C4-2B (cell line): ENCODE data around the gene SEMA4B.

Experiments
- CTCF ChIP-seq: fragments of 450-650 bp; conservative IDR thresholded peaks from 2 replicates; pipeline ENCODE4 v1.5.1; 2017; ENCODE audit warnings: mild to moderate bottlenecking
- ZFX ChIP-seq: fragments of 450-650 bp; IDR thresholded peaks from 2 replicates; pipeline ENCODE4 v1.6.1; 2017

- no peak for TF ChIP-seq CTCF
- no peak for TF ChIP-seq ZFX
Measured at GRCh38 chr15:90264671-90265070, 63.5 kb downstream of the SEMA4B start.
